DMS 273 (cell line): ENCODE measurements around the gene PSTPIP1.
"Not testable (repeated sequence)": the region's sequence is repeated elsewhere in the genome, so short reads cannot be mapped to it uniquely, and the experiment has no call there.

Experiments used
- DNase-seq: peaks from one replicate; lab custom pipeline; 2025; ENCODE audit not compliant: unreplicated experiment; lab: John Stamatoyannopoulos, UW

The PSTPIP1 gene

GRCh38 chr15:76994971-76995945 is at the start of gene PSTPIP1:
Gene PSTPIP1, plus strand, starts transcription at chr15:76995126. Its CDS starts 448 bp downstream, at chr15:76995574.
- peak; percentile 35 for DNase-seq

GRCh38 chr15:76945494-76946093 is 49.3 kb upstream of the PSTPIP1 start:
- DNase-seq, result no peak

- DNase-seq, result no peak
These were observed 47.5 kb upstream of the PSTPIP1 start for GRCh38 chr15:76947454-76947853.

- DNase-seq, result no peak
These were observed 43.7 kb upstream of the PSTPIP1 start for GRCh38 chr15:76951220-76951619.

- no peak for DNase-seq
These were observed 41.0 kb upstream of the PSTPIP1 start for GRCh38 chr15:76953913-76954312.

- no peak for DNase-seq
These were observed 40.2 kb upstream of the PSTPIP1 start for GRCh38 chr15:76954744-76955143.

- peak; percentile 14 for DNase-seq
These were observed 33.5 kb upstream of the PSTPIP1 start for GRCh38 chr15:76961268-76962011.

GRCh38 chr15:76962337-76963013 is 32.5 kb upstream of the PSTPIP1 start:
- no peak for DNase-seq

GRCh38 chr15:76963596-76963995 is 31.3 kb upstream of the PSTPIP1 start:
- no peak for DNase-seq

GRCh38 chr15:76964157-76964556 is 30.8 kb upstream of the PSTPIP1 start:
- no peak for DNase-seq

GRCh38 chr15:76966051-76966450 is 28.9 kb upstream of the PSTPIP1 start:
- DNase-seq, result not testable (repeated sequence)

GRCh38 chr15:76967067-76967466 is 27.9 kb upstream of the PSTPIP1 start:
- DNase-seq, result no peak

- no peak for DNase-seq
These were observed 26.6 kb upstream of the PSTPIP1 start for GRCh38 chr15:76968306-76968705.

GRCh38 chr15:76972389-76973361 is 22.3 kb upstream of the PSTPIP1 start:
- DNase-seq, result no peak

- peak; percentile 59 for DNase-seq
These were observed 21.6 kb upstream of the PSTPIP1 start for GRCh38 chr15:76973362-76973743.

GRCh38 chr15:76973906-76974305 is 21.0 kb upstream of the PSTPIP1 start:
- no peak for DNase-seq

GRCh38 chr15:76974456-76975036 is 20.4 kb upstream of the PSTPIP1 start:
- DNase-seq, result no peak

- DNase-seq, result no peak
These were observed 18.8 kb upstream of the PSTPIP1 start for GRCh38 chr15:76976141-76976540.

- no peak for DNase-seq
These were observed 18.2 kb upstream of the PSTPIP1 start for GRCh38 chr15:76976572-76977270.
